Measurements from ENCODE around the gene SPAG16.

DNA sequence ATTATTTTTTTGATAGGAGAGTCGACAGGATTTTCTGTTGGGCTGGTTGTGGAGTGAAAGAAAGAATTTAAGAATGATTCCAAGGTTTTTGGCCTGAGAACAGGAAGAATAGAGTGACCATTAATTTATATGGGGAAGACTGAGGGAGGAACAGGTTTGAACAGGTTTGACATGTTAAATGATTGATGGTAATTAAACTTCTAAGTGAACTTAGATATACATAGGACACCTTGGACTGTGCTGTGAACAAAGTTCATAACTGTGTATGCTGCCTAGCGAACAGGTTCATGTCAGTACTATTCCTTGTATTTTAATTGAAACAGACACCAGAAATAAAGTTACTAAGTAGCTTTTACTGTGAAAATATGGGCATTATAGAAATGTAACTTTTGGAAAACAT lies 212.0 kb downstream of the SPAG16 start:
- TF ChIP-seq, protein P1, sequence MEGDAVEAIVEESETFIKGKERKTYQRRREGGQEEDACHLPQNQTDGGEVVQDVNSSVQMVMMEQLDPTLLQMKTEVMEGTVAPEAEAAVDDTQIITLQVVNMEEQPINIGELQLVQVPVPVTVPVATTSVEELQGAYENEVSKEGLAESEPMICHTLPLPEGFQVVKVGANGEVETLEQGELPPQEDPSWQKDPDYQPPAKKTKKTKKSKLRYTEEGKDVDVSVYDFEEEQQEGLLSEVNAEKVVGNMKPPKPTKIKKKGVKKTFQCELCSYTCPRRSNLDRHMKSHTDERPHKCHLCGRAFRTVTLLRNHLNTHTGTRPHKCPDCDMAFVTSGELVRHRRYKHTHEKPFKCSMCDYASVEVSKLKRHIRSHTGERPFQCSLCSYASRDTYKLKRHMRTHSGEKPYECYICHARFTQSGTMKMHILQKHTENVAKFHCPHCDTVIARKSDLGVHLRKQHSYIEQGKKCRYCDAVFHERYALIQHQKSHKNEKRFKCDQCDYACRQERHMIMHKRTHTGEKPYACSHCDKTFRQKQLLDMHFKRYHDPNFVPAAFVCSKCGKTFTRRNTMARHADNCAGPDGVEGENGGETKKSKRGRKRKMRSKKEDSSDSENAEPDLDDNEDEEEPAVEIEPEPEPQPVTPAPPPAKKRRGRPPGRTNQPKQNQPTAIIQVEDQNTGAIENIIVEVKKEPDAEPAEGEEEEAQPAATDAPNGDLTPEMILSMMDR (IDR thresholded peaks at IDR 0.05) = no peak
- no peak for TF ChIP-seq POLR2A (IDR thresholded peaks at IDR 0.05)

Data from tibial nerve (tissue), 3 donors.